Gastroesophageal sphincter (tissue), 4 donors: ENCODE data around the gene LRRC28. TPM values are rescaled to one million over a fixed set of nuclear protein-coding genes. Genes with fewer than 3 reads are reported as not detected.

Experiments used
- ATAC-seq: fragments of 150-250 bp; one replicate; pipeline ENCODE4 v1.9.1; 2016; ENCODE audit warnings: mild to moderate bottlenecking, moderate library complexity
- H3K27ac ChIP-seq, 4 donors: fragments of 200-600 bp; sonication (generic) in 3 of 4; 1 replicate in 3 of 4; 2 replicates in 1 of 4; pipeline ENCODE4 v1.5.1; 2016 to 2019
- H3K27me3 ChIP-seq: fragments of 200-600 bp; sonication (generic); one replicate; pipeline ENCODE4 v1.5.1; 2019
- H3K36me3 ChIP-seq, 2 donors: fragments of 200-600 bp; sonication (generic); one replicate each; pipeline ENCODE4 v1.5.1; 2019; ENCODE audit warnings: control low read depth in 1 of 2
- H3K4me1 ChIP-seq, 3 donors: fragments of 200-600 bp; sonication (generic); 1 replicate in 2 of 3; 2 replicates in 1 of 3; pipeline ENCODE4 v1.5.1; 2016 to 2019; ENCODE audit warnings: control low read depth in 2 of 3
- H3K4me3 ChIP-seq, 2 donors: fragments of 200-600 bp; sonication (generic); one replicate each; pipeline ENCODE4 v1.5.1; 2019; ENCODE audit warnings: mild to moderate bottlenecking in 1 of 2, moderate library complexity in 1 of 2
- H3K9me3 ChIP-seq, 3 donors: fragments of 200-600 bp; sonication (generic); one replicate each; pipeline ENCODE4 v1.5.1; 2017 to 2019; ENCODE audit warnings: control low read depth in 2 of 3
- CTCF ChIP-seq, 4 experiments: fragments of 200-600 bp in 2 of 4; fragments of 450-650 bp in 2 of 4; sonication (generic) in 1 of 4; IDR thresholded peaks; one replicate each; pipeline ENCODE4 v1.5.1; 2017 to 2019; ENCODE audit warnings: antibody characterized with exemption in 4 of 4, mild to moderate bottlenecking in 2 of 4, moderate library complexity in 2 of 4
- EP300 ChIP-seq: sonication (generic); formaldehyde crosslinking; IDR thresholded peaks from one replicate; pipeline ENCODE4 v1.6.1; 2017; ENCODE audit warnings: antibody characterized with exemption, mild to moderate bottlenecking
- POLR2A ChIP-seq, 2 donors: fragments of 450-650 bp; IDR thresholded peaks; one replicate each; pipeline ENCODE4 v1.6.1; 2017; ENCODE audit warnings: antibody characterized with exemption in 2 of 2, mild to moderate bottlenecking in 2 of 2, moderate library complexity in 1 of 2
- POLR2AphosphoS5 ChIP-seq: sonication (generic); formaldehyde crosslinking; IDR thresholded peaks from one replicate; pipeline ENCODE4 v1.6.1; 2017; ENCODE audit warnings: antibody characterized with exemption
- WGBS, 2 donors: methylation state at CpG; one replicate each; pipeline ENCODE4 v1.1.5; 2018; ENCODE audit warnings: low coverage in 1 of 2; 5-methylcytosine and 5-hydroxymethylcytosine counted together
- total RNA-seq, 4 donors: library from RNA; depleted of rRNA; stranded (reverse); fragments of >200 nt; gene quantifications; one replicate each; pipeline ENCODE4 v1.1.0, GENCODE V29; 2016

The LRRC28 gene
- total RNA-seq, 4 donors from 2014 or later, result 26.1 to 47.2 (median 28.5) TPM

GRCh38 chr15:99434506-99435112 lies 183.3 kb downstream of the LRRC28 start:
- no peaks in the 10 kb centered on the region for H3K9me3 ChIP-seq
- H3K4me3 ChIP-seq, result no peak overlapping the region
- H3K4me1 ChIP-seq, result peaks cover 0 to 63% (median 25%) of the 10 kb centered on the region in 3 donors
- H3K27ac ChIP-seq, result peak overlapping the region in 1 of 4 donors; percentile 24
- no peaks in the 10 kb centered on the region for H3K27me3 ChIP-seq
- WGBS, 2 donors, result 88% methylated on average over 7 of the region's 24 CpGs; no CpG with 5 or more reads in 1 of the 2 donors
- no peak for TF ChIP-seq EP300
- no peak for TF ChIP-seq CTCF (IDR thresholded peaks at IDR 0.05)
- no peak for TF ChIP-seq POLR2A (IDR thresholded peaks at IDR 0.05)
- no peak for TF ChIP-seq POLR2AphosphoS5
- no peak for ATAC-seq
- no peaks in the 10 kb centered on the region for H3K36me3 ChIP-seq

GRCh38 chr15:99435113-99435695 lies 183.9 kb downstream of the LRRC28 start:
- TF ChIP-seq CTCF (IDR thresholded peaks at IDR 0.05), result no peak
- no peak for TF ChIP-seq EP300
- no peak for TF ChIP-seq POLR2A (IDR thresholded peaks at IDR 0.05)
- no peak for TF ChIP-seq POLR2AphosphoS5
- Histone ChIP-seq H3K4me3 (no peak overlapping the region), H3K4me1 (peaks cover 0 to 63% (median 25%) of the 10 kb centered on the region in 3 donors), H3K27ac (no peak overlapping the region), H3K36me3 (no peaks in the 10 kb centered on the region), H3K27me3 (no peaks in the 10 kb centered on the region), H3K9me3 (no peaks in the 10 kb centered on the region)
- WGBS, 2 donors, result 78% methylated on average over 15 of the region's 20 CpGs; no CpG with 5 or more reads in 1 of the 2 donors
- no peak for ATAC-seq

- Histone ChIP-seq H3K36me3 (no peaks in the 10 kb centered on the region), H3K4me1 (peaks cover 0 to 67% (median 25%) of the 10 kb centered on the region in 3 donors), H3K27ac (peak overlapping the region in 2 of 4 donors; percentile 36 to 64), H3K27me3 (no peaks in the 10 kb centered on the region), H3K9me3 (no peaks in the 10 kb centered on the region), H3K4me3 (no peak overlapping the region)
- WGBS, 2 donors, result 73 to 87% methylated on average over 4 of the region's 10 CpGs
- no peak for TF ChIP-seq CTCF (IDR thresholded peaks at IDR 0.05)
- no peak for ATAC-seq
Observed at GRCh38 chr15:99435877-99436541, 184.7 kb downstream of the LRRC28 start.

GRCh38 chr15:99436542-99437314 lies 185.4 kb downstream of the LRRC28 start:
- H3K4me3 ChIP-seq, result no peak overlapping the region
- TF ChIP-seq POLR2AphosphoS5 (no peak), POLR2A (IDR thresholded peaks at IDR 0.05) (no peak)
- no peaks in the 10 kb centered on the region for H3K9me3 ChIP-seq
- H3K36me3 ChIP-seq, result no peaks in the 10 kb centered on the region
- H3K27ac ChIP-seq, result peak overlapping the region in 1 of 4 donors; percentile 64
- H3K4me1 ChIP-seq, result peaks cover under 1 to 75% (median 31%) of the 10 kb centered on the region in 3 donors
- WGBS, 2 donors, result 92 to 100% methylated on average over 3 to 6 of the region's 21 CpGs
- ATAC-seq, result no peak
- H3K27me3 ChIP-seq, result no peaks in the 10 kb centered on the region
